HL-60/S4 (cell line): Measurements from ENCODE around the gene CCDC40.
"Not testable (repeated sequence)": the region's sequence is repeated elsewhere in the genome, so short reads cannot be mapped to it uniquely, and the experiment has no call there.

Experiments
- in situ Hi-C: fragments of 300-500 bp; cut with MboI; formaldehyde crosslinking; loops from 2 replicates; pipeline ENCODE4 v1.14.3; 2022; ENCODE audit warnings: low sequenced_read_pairs

Gene CCDC40, protein sequence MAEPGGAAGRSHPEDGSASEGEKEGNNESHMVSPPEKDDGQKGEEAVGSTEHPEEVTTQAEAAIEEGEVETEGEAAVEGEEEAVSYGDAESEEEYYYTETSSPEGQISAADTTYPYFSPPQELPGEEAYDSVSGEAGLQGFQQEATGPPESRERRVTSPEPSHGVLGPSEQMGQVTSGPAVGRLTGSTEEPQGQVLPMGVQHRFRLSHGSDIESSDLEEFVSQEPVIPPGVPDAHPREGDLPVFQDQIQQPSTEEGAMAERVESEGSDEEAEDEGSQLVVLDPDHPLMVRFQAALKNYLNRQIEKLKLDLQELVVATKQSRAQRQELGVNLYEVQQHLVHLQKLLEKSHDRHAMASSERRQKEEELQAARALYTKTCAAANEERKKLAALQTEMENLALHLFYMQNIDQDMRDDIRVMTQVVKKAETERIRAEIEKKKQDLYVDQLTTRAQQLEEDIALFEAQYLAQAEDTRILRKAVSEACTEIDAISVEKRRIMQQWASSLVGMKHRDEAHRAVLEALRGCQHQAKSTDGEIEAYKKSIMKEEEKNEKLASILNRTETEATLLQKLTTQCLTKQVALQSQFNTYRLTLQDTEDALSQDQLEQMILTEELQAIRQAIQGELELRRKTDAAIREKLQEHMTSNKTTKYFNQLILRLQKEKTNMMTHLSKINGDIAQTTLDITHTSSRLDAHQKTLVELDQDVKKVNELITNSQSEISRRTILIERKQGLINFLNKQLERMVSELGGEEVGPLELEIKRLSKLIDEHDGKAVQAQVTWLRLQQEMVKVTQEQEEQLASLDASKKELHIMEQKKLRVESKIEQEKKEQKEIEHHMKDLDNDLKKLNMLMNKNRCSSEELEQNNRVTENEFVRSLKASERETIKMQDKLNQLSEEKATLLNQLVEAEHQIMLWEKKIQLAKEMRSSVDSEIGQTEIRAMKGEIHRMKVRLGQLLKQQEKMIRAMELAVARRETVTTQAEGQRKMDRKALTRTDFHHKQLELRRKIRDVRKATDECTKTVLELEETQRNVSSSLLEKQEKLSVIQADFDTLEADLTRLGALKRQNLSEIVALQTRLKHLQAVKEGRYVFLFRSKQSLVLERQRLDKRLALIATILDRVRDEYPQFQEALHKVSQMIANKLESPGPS

DNA sequence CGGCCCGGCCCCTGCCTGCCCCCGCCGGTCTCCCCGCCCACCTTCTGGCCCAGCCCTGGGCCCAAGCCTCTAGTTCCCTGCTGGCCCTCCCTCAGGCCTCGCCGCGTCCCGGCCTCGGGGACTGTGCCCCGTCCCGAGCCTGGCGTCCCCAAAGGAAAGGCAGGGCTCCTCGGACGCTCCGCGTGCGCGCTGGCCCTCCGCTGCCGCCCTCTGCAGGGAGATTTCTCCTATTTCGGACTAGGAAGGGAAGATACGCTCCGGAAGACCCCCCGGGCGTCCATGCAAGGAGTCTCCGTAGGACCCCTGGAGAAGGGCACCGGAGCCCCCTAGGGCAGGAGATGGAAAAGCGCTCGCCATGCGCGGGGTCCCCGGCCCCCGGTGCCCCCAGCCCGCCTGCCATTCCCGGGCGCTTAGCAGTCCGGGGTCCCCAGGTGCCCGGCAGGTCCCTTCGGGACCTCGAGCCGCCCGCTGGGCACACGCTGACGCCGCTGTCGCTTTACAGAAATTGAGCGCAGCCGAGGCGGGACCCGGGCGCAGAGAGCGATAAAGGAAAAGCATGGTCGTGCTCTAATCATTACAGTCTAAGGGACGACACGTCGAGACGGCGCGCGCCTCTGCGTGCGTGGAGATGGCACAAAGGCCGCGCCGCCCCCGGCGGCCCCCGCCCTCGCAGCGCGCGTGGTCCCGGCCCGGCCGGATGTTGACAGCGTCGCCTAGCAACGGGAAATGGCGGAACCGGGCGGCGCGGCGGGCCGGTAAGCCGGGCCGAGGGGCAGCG lies at the start of gene CCDC40:
Gene CCDC40, plus strand, starts transcription at position 706 of the 778 bp plus-strand sequence. Its CDS starts 21 bp downstream, at position 727.
- in situ Hi-C loops: no loop called here

GRCh38 chr17:79987187-79987934 lies 49.1 kb upstream of the CCDC40 start:
- in situ Hi-C loops: no loop called here

GRCh38 chr17:79987935-79988184 lies 48.6 kb upstream of the CCDC40 start:
- in situ Hi-C loops: no loop called here

DNA sequence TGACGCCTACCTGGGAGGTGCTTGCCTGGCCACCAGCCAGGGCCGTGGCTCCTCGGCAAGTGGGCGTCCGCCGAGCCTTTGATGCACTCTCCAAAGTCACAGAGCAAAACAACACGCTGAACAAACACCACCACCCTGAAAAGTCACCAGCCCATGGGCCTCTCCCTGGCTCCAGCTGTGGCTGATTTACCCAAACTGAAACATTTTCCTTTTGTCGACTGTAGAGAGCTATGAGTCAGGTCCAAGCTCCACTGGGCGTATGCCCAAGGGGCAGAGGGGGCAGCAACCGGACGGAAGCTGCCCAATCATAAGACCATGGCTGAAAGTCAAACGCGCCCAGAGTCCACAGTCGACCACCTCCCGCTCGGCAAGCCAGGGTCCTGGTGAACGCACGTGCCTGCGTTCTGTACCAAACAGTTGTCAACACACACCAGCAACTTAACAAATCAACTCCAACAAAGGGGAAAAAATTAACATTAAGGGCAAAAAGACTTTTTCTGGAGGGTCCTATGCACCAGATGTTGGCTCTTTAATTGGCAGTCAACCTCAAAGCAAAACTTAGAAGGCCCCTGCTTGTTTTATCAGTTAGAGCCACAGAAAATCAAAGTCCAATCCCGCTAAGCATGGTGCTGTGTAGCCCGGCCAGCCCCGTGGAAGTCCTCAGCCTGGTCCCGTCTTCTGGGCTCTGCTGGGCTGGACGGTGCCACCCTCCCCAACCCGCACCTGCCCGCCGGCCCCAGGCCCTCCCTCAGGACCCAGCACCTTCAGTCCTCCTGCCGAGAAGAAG lies 48.1 kb upstream of the CCDC40 start:
- in situ Hi-C loops: no loop called here

DNA sequence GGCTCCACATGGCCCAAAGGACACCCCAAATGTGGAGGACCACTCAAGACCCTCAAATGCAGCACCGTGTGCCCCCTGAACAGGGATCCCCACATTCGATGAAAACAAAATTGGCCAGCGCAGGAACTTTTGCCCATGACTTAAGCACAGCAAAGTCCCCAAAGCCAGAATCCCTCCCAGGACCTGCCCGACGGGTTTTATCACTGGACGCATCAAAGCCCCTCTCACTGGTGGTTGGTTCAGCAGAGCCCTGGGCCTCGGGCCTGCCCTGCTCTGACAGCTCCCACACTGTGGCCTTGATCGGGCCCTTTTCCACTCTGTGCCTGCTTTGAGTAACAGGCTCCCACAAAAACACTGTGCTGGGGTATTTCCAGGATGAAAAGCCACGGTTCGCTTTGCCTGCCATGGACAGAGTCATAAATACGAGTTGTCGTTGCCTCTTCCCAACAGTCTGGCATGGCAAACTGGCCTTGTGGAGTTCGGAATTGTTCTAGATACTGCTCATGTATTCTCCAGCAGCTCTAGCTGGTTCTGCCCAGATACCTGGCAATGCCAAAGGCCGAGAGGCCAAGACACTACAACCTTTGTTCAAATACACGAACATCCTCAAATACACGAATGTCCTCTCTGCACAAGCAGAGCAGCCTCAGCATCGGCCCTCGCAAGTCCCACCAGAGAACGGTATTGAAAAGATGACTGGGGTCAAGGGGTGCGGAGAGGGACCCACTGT lies 47.2 kb upstream of the CCDC40 start:
- in situ Hi-C loops: no loop called here

DNA sequence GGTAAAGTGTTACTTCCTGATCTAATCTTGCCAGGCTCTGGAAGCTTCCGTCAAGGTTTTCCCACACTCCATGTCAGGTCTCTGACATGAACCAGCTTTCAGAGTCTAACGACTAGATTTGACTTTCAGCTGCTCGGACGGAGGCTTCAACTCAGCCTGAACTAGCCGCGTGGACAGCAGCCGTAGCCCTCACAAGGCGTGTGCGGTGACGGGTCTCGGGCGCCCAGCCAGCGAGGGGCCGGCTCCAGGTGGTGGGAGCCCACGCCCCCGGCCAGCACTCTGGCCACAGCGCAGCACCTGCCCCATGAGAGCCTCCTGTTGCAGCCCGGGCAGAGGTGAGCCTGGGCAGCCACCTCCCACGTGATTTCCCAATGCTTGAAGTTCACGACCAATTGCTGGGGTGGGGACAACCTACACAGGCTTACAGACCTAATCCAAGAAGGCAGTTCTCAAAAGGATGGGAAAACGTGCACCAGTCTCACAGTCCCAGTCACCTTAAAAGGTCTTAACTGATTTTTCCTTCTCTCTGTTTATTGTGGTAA lies 46.3 kb upstream of the CCDC40 start:
- in situ Hi-C loops: no loop called here

- in situ Hi-C loops: no loop called here
Measured at GRCh38 chr17:79990704-79991103, 45.7 kb upstream of the CCDC40 start.

DNA sequence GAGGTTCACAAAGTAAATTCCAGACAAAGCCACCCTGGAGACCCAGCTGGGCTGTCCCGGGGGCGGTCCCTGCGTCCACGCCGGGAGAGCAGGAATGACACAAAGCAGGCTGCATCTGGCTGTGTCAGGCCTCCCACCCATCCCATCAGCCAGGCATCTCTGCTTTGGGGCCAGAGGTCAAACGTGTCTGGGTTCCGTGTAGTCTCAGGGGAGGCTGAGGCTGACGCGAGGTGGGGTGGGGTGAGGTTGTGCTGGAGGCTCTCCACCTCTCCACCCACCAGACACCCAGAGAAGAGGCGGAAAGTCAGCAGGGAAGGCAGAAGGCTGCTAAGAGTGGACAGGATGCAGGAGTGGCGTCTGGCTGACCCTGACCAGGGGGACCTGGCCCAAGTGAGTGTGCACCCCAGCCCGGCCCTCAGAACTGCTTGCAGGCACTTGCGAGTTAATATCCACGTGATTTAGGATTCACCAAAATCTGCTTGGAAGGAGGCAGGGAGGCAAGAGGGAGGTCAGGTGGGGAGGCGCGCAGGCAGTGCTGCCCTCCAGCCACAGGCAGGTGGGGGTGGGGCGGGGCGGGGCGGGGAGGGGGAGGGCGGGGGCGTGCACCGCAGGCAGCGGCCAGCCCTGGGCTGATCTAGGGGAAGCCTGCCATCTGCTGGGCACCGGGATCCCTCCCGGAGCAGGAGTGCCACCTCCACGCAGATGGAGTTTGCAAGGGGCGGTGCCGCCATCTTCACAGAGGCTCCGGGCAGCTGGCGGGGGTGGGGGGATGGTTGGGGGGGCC lies 45.1 kb upstream of the CCDC40 start:
- in situ Hi-C loops: no loop called here

DNA sequence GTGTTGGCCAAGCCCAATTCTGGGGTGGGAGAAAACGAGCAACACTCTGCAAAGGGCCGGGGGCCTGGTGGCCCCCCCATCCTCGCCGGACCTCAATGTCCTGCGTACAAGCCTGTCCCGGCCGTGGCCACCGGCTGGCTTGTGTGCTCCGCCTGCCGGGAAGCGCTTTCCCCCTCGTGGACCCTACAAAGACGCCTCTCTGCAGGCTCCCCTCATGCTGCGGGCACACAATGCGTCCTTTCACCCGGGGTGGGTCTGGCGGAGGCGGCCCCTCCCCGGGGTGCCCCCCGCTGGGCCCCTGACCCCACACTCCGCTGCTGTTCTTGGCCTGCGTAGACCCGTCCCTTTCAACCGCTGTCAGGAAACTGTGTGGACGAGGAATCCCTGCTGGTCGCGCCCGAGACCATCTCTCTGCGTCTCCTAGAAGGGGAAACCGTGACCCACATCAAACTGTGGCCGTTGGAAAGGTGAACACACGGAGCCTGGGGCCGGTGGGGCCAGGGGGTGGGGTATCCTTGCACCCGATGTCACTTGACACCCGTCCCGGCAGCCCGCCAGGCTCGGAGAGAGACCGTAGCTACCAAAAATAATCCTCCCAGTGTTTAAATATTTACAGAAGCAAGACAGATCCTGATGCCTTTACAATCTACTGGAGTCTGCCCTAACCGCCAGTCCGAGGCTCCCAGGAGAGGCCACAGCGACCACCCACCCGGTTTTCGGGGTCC lies 44.4 kb upstream of the CCDC40 start:
- in situ Hi-C loops: no loop called here

DNA sequence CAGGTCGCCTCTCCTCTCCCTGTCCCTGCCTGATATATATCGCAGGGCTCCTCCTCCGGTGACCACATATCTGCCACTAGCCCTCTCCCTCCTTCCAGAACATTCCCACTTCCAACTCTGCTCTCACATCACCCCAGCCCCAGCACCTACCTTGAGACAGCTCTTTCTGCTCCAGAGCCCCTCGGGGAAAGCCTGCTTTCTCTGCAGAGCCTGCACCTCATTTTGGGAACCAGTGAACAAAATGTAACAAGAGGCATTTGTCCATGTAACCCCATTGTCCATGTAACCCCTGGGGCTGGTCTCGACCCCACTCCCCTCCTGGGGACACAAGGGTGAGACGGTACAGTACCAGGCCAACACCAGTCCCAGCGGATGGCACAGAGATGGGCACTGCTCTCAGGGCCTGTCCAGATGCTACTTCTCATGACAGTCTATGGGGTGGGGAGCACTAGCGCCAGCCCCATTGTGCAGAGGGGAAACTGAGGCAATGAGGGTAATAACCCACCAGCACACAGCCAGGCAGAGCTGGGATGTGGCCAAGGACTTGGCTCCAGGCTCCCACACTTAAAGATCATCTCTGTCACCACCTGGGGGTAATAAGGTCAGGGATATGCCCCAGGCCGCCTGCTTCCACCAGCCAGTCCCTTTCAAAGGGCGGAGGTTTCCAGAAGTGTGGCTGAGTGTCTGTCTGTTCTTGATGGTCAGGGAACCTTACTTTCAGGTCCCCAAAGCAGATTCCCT lies 43.6 kb upstream of the CCDC40 start:
- in situ Hi-C loops: no loop called here

DNA sequence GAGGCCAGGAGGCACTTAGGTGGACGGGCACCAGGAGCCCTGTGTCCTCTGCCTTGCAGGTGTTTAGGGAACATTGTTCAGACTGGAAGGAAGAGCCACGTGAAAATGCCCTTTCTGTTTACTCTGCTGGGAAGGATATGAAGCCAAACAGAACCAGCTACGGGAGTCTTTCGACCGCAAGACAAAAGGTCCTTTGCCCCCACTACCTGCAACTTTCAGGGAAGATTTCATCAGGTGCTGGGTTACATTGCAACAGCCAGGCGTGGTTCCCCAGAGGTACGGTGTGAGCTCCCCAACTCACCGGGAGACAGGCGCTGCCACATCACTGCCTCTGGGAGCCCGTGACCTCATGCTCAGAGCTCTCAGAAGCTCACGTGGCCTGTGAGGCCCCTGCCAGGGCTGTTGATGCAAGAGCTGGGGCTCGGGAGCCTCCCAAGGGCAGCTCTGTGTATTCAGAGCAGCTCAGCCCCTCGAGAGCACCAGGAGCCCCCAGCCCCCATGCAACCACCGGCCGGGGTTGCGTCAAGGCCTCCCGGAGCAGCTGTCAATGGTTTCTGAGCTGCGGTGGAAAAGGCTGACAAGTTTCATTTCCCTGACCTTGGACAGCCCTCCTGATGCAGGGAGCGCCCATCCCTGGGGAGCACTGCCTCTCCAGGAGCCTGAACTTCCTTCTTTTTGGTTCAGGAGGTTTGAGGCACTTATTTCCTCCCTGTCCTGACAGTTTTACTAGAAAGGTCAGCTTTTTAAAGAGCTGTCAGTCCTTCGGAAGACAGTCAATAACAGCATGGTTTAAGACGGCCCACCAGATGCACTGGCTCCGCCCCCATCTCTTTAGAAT lies 42.8 kb upstream of the CCDC40 start:
- in situ Hi-C loops: no loop called here

DNA sequence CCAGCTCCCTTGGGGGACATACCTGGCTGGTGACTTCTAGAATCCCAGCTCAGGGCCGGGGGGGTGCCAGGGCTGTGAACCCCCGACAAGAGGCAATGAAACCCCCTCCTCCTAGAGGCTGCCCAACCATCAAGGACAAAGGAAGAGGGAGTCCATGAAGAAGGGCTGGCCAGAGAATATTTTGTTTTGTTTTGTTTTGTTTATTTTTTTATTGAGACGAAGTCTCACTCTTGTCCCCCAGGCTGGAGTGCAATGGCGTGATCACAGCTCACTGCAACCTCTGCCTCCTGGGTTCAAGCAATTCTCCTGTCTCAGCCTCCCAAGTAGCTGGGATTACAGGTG lies 42.2 kb upstream of the CCDC40 start:
- in situ Hi-C loops: not testable (repeated sequence)

DNA sequence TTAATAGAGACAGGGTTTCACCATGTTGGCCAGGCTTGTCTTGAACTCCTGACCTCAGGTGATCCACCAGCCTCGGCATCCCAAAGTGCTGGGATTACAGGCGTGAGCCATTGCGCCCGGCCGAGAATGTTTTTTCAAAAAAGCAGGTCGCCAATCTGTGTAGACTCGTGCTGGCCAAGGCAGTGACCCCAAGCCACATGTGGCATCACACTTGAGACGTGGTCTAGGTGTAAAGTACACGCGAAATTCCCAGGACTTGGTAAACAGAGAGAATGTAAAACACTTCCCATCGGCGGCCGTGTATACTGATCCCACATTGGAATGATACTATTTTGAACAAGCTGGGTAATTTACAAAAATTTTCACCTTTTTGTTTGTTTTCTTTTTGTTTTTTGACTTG lies 41.8 kb upstream of the CCDC40 start:
- in situ Hi-C loops: no loop called here

DNA sequence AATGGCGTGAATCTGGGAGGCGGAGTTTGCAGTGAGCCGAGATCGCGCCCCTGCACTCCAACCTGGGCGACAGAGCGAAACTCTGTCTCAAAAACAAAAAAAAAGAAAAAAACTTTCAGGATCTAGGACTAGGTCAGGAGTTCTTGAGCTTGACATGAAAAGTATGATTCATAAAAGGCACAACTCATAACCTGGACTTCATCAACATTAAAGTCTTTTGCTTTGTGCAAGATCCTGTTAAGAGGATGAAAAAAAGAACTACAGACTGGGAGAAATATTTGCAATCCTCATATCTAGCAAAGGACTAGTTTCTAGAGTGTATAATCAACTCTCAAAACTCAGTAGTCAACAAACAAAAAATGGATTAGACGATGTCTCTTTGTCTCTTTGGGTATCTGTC lies 40.7 kb upstream of the CCDC40 start:
- in situ Hi-C loops: no loop called here

DNA sequence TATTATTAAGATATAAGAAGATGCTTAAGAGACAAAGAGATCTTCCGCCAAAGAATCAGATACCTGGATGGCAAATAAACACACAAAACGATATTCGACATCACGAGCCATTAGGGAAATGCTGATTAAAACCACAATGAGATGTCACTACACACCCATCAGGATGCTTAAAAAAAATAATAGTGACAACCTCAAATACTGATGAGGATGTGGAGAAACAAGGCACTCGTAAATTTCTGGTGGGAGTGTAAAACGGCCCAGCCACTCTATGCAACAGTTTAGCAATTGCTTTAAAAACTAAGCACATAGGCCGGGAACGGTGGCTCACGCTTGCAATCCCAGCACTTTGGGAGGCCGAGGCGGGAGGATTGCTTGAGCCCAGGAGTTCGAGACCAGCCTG lies 40.2 kb upstream of the CCDC40 start:
- in situ Hi-C loops: no loop called here
